H1 (cell line): ENCODE results near the gene FOXN3.

Source experiments
- CEBPB ChIP-seq: IDR thresholded peaks from 2 replicates; pipeline ENCODE4 v1.6.1; 2012; ENCODE audit warnings: low read depth, low read length
- EP300 ChIP-seq, 2 experiments: IDR thresholded peaks; 1 replicate in 1 of 2; 2 replicates in 1 of 2; pipeline ENCODE4 v1.6.1; 2011 to 2012; ENCODE audit warnings: low read depth in 2 of 2, low read length in 2 of 2, mild to moderate bottlenecking in 2 of 2, borderline replicate concordance in 1 of 2, inconsistent platforms in 1 of 2, moderate library complexity in 1 of 2
- KDM5A ChIP-seq: fragments of 200-600 bp; IDR thresholded peaks from 2 replicates; pipeline ENCODE4 v1.7.1; 2012; ENCODE audit warnings: mild to moderate bottlenecking, low read length, inconsistent platforms, mixed read lengths
- NANOG ChIP-seq: IDR thresholded peaks from 2 replicates; pipeline ENCODE4 v1.6.1; 2011; ENCODE audit warnings: low read length, low read depth, mild to moderate bottlenecking, inconsistent platforms; ENCODE audit not compliant: insufficient read depth, poor library complexity, severe bottlenecking
- POLR2A ChIP-seq, 2 experiments: IDR thresholded peaks; 1 replicate in 1 of 2; 2 replicates in 1 of 2; pipeline ENCODE4 v1.6.1; 2011; ENCODE audit warnings: low read depth in 2 of 2, low read length in 2 of 2, mild to moderate bottlenecking in 2 of 2; ENCODE audit errors: control extremely low read depth in 1 of 2
- RAD21 ChIP-seq, 2 experiments: IDR thresholded peaks in 1 of 2; conservative IDR thresholded peaks in 1 of 2; 2 replicates each; pipeline ENCODE4 v1.6.1; 2011; ENCODE audit warnings: low read depth in 2 of 2, low read length in 2 of 2, improper control_type of control experiment in 1 of 2, inconsistent platforms in 1 of 2, mild to moderate bottlenecking in 1 of 2, moderate library complexity in 1 of 2
- RXRA ChIP-seq: IDR thresholded peaks from 2 replicates; pipeline ENCODE4 v1.6.1; 2011; ENCODE audit warnings: low read depth, mild to moderate bottlenecking, low read length, moderate library complexity; ENCODE audit not compliant: insufficient read depth
- TAF1 ChIP-seq: IDR thresholded peaks from 2 replicates; pipeline ENCODE4 v1.6.1; 2011; ENCODE audit warnings: mild to moderate bottlenecking, low read depth, low read length
- ZNF274 ChIP-seq: IDR thresholded peaks from 2 replicates; pipeline ENCODE4 v1.7.0; 2012; ENCODE audit warnings: low read length, borderline replicate concordance; ENCODE audit errors: extremely low read depth
- TF ChIP-seq, protein P1 (sequence below): IDR thresholded peaks from 2 replicates; pipeline ENCODE4 v1.6.1; 2012; ENCODE audit warnings: inconsistent platforms
- TF ChIP-seq, protein P2 (sequence below), 3 experiments: IDR thresholded peaks; 1 replicate in 2 of 3; 2 replicates in 1 of 3; pipeline versions ENCODE4 v1.5.1 to v1.6.1; 2011; ENCODE audit warnings: low read length in 3 of 3, mild to moderate bottlenecking in 3 of 3, inconsistent platforms in 2 of 3, low read depth in 1 of 3, moderate library complexity in 1 of 3; ENCODE audit not compliant: insufficient read depth in 1 of 3; ENCODE audit errors: control extremely low read depth in 1 of 3

DNA sequence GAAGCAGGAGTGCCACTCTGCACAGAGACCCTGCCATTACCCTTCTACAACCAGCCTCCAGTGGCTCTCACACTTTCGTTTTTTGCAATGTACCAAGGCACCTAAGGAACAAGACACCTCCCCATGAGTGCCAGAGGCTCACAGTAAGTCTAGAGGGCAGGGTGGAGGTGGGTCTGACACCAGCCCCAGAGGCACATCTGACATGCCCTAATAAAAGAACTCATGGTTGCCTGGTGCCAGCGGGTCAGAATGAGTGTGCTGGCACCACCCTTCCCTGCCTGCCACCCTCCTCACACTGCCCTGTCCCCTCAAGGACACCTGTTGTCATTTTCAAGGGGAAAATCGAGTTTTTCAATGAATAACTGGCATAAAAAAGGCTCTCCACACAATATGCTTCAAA, 161.2 kb downstream of the FOXN3 start:
- TF ChIP-seq KDM5A, result no peak
- TF ChIP-seq CEBPB, result no peak
- TF ChIP-seq, protein P1, sequence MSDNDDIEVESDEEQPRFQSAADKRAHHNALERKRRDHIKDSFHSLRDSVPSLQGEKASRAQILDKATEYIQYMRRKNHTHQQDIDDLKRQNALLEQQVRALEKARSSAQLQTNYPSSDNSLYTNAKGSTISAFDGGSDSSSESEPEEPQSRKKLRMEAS, result no peak
- TF ChIP-seq, protein P2, sequence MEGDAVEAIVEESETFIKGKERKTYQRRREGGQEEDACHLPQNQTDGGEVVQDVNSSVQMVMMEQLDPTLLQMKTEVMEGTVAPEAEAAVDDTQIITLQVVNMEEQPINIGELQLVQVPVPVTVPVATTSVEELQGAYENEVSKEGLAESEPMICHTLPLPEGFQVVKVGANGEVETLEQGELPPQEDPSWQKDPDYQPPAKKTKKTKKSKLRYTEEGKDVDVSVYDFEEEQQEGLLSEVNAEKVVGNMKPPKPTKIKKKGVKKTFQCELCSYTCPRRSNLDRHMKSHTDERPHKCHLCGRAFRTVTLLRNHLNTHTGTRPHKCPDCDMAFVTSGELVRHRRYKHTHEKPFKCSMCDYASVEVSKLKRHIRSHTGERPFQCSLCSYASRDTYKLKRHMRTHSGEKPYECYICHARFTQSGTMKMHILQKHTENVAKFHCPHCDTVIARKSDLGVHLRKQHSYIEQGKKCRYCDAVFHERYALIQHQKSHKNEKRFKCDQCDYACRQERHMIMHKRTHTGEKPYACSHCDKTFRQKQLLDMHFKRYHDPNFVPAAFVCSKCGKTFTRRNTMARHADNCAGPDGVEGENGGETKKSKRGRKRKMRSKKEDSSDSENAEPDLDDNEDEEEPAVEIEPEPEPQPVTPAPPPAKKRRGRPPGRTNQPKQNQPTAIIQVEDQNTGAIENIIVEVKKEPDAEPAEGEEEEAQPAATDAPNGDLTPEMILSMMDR (IDR thresholded peaks at IDR 0.05; ENCODE audit: control extremely low read depth in 1 of 3, insufficient read depth in 1 of 3, low read depth in 1 of 3, low read length in 3 of 3), result no peak
- no peak for TF ChIP-seq ZNF274
- no peak for TF ChIP-seq RAD21 (IDR thresholded peaks at IDR 0.05 in 1 of 2, conservative IDR thresholded peaks at IDR 0.05 in 1 of 2; ENCODE audit: low read depth in 2 of 2, low read length in 2 of 2)
- no peak for TF ChIP-seq NANOG
- TF ChIP-seq RXRA, result no peak
- no peak for TF ChIP-seq TAF1
- TF ChIP-seq POLR2A (IDR thresholded peaks at IDR 0.05; ENCODE audit: control extremely low read depth in 1 of 2, low read depth in 2 of 2, low read length in 2 of 2), result peak in 1 of 2 experiments; percentile 24; a peak in 1 of 3 replicates
- no peak for TF ChIP-seq EP300 (IDR thresholded peaks at IDR 0.05; ENCODE audit: borderline replicate concordance in 1 of 2, low read depth in 2 of 2, low read length in 2 of 2)
